ENCODE measurements around the gene CACNA1C. TPM values are rescaled to one million over a fixed set of nuclear protein-coding genes. Genes with fewer than 3 reads are reported as not detected.

Gene CACNA1C
- total RNA-seq, 2 experiments from 2014 or later: 0.05 to 0.08 TPM

- no peaks in the 10 kb centered on the region for H3K27me3 Mint-ChIP-seq
- no peaks in the 10 kb centered on the region for H3K36me3 Mint-ChIP-seq (ENCODE audit: low read depth)
- no peaks in the 10 kb centered on the region for H3K36me3 ChIP-seq (ENCODE audit: insufficient read depth, low read length)
- no peaks in the 10 kb centered on the region for H3K4me1 ChIP-seq (ENCODE audit: insufficient read depth, low read length)
- TF ChIP-seq CTCF (IDR thresholded peaks at IDR 0.05): no peak
- no peak overlapping the region for H3K4me3 Mint-ChIP-seq
- no peaks in the 10 kb centered on the region for H3K27me3 ChIP-seq (ENCODE audit: control insufficient read depth in 1 of 2, insufficient read depth in 2 of 2, low read length in 2 of 2)
- no peak overlapping the region for H3K27ac ChIP-seq (ENCODE audit: low read depth in 1 of 2, low read length in 2 of 2)
- DNase-seq: no peak
- no peak overlapping the region for H3K27ac Mint-ChIP-seq
- no peaks in the 10 kb centered on the region for H3K9me3 Mint-ChIP-seq
- POLR2A ChIA-PET: no interaction called here
- CTCF ChIA-PET: no interaction called here
- no peaks in the 10 kb centered on the region for H3K4me1 Mint-ChIP-seq (ENCODE audit: low read depth)
- no peak overlapping the region for H3K4me3 ChIP-seq (ENCODE audit: low read length)
- ATAC-seq (ENCODE audit: poor library complexity): no peak
- intact Hi-C loops (cut with DNase I, micrococcal nuclease): no loop called here
- no peaks in the 10 kb centered on the region for H3K9me3 ChIP-seq (ENCODE audit: control insufficient read depth in 1 of 2, insufficient read depth in 1 of 2, low read length in 2 of 2)
These were observed 142.3 kb downstream of the CACNA1C start for GRCh38 chr12:2195085-2195484.

- no peaks in the 10 kb centered on the region for H3K4me1 Mint-ChIP-seq (ENCODE audit: low read depth)
- no peaks in the 10 kb centered on the region for H3K36me3 Mint-ChIP-seq (ENCODE audit: low read depth)
- POLR2A ChIA-PET: no interaction called here
- no peaks in the 10 kb centered on the region for H3K9me3 ChIP-seq (ENCODE audit: control insufficient read depth in 1 of 2, insufficient read depth in 1 of 2, low read length in 2 of 2)
- no peaks in the 10 kb centered on the region for H3K27me3 ChIP-seq (ENCODE audit: control insufficient read depth in 1 of 2, insufficient read depth in 2 of 2, low read length in 2 of 2)
- CTCF ChIA-PET: no interaction called here
- intact Hi-C loops (cut with DNase I, micrococcal nuclease): no loop called here
- TF ChIP-seq CTCF (IDR thresholded peaks at IDR 0.05): no peak
- H3K27ac ChIP-seq (ENCODE audit: low read depth in 1 of 2, low read length in 2 of 2): no peak overlapping the region
- no peak for DNase-seq
- no peak overlapping the region for H3K4me3 Mint-ChIP-seq
- ATAC-seq (ENCODE audit: poor library complexity): no peak
- peaks cover 8% of the 10 kb centered on the region for H3K27me3 Mint-ChIP-seq
- H3K4me3 ChIP-seq (ENCODE audit: low read length): no peak overlapping the region
- H3K4me1 ChIP-seq (ENCODE audit: insufficient read depth, low read length): no peaks in the 10 kb centered on the region
- H3K36me3 ChIP-seq (ENCODE audit: insufficient read depth, low read length): no peaks in the 10 kb centered on the region
- no peaks in the 10 kb centered on the region for H3K9me3 Mint-ChIP-seq
- H3K27ac Mint-ChIP-seq: no peak overlapping the region
These were observed 145.3 kb downstream of the CACNA1C start for GRCh38 chr12:2198005-2198501.

GRCh38 chr12:2198542-2198941, 145.8 kb downstream of the CACNA1C start:
- ChIA-PET CTCF (no interaction called here), POLR2A (no interaction called here)
- Mint-ChIP-seq H3K4me1 (ENCODE audit: low read depth) (no peaks in the 10 kb centered on the region), H3K27me3 (peaks cover 8% of the 10 kb centered on the region), H3K9me3 (no peaks in the 10 kb centered on the region), H3K27ac (no peak overlapping the region), H3K36me3 (ENCODE audit: low read depth) (no peaks in the 10 kb centered on the region), H3K4me3 (no peak overlapping the region)
- H3K27ac ChIP-seq (ENCODE audit: low read depth in 1 of 2, low read length in 2 of 2): no peak overlapping the region
- intact Hi-C loops (cut with DNase I, micrococcal nuclease): no loop called here
- no peaks in the 10 kb centered on the region for H3K4me1 ChIP-seq (ENCODE audit: insufficient read depth, low read length)
- ATAC-seq (ENCODE audit: poor library complexity) (no peak), DNase-seq (no peak)
- H3K9me3 ChIP-seq (ENCODE audit: control insufficient read depth in 1 of 2, insufficient read depth in 1 of 2, low read length in 2 of 2): peaks cover 0 to 4% of the 10 kb centered on the region in 2 experiments
- TF ChIP-seq CTCF (IDR thresholded peaks at IDR 0.05): no peak
- H3K36me3 ChIP-seq (ENCODE audit: insufficient read depth, low read length): no peaks in the 10 kb centered on the region
- no peak overlapping the region for H3K4me3 ChIP-seq (ENCODE audit: low read length)
- no peaks in the 10 kb centered on the region for H3K27me3 ChIP-seq (ENCODE audit: control insufficient read depth in 1 of 2, insufficient read depth in 2 of 2, low read length in 2 of 2)

All from CD4-positive, alpha-beta T cell (primary cell).